ENCODE data around the gene FRAS1. TPM values are rescaled to one million over a fixed set of nuclear protein-coding genes. Genes with fewer than 3 reads are reported as not detected.

The FRAS1 gene
- total RNA-seq, 2 donors from 2014 or later, result 77.0 to 78.3 TPM

GRCh38 chr4:78446619-78447018 is 389.5 kb downstream of the FRAS1 start:
- 86 to 94% methylated on average over 5 of the region's 5 CpGs for WGBS, 2 experiments (ENCODE audit: insufficient coverage in 1 of 2, insufficient read length in 1 of 2)
- no peaks in the 10 kb centered on the region for H3K27me3 ChIP-seq (ENCODE audit: control insufficient read depth, insufficient read depth, low read length, poor library complexity, severe bottlenecking)
- Mint-ChIP-seq H3K9me3 (no peaks in the 10 kb centered on the region), H3K27me3 (ENCODE audit: insufficient read depth) (no peaks in the 10 kb centered on the region), H3K4me1 (no peaks in the 10 kb centered on the region), H3K27ac (no peak overlapping the region), H3K4me3 (no peak overlapping the region), H3K36me3 (ENCODE audit: low read depth) (peaks cover 43% of the 10 kb centered on the region)
- H3K27ac ChIP-seq (ENCODE audit: low read depth, low read length), result no peak overlapping the region
- no peak overlapping the region for H3K4me3 ChIP-seq (ENCODE audit: low read length)
- H3K9me3 ChIP-seq (ENCODE audit: control insufficient read depth, low read length), result no peaks in the 10 kb centered on the region
- peaks cover 85% of the 10 kb centered on the region for H3K36me3 ChIP-seq (ENCODE audit: control insufficient read depth, insufficient read depth, low read length)
- no peaks in the 10 kb centered on the region for H3K4me1 ChIP-seq (ENCODE audit: control insufficient read depth, insufficient read depth, low read length)
- H3K9ac ChIP-seq (ENCODE audit: extremely low read depth, low read length, poor library complexity, severe bottlenecking), result no peak overlapping the region
- DNase-seq, result no peak
- TF ChIP-seq CTCF (conservative IDR thresholded peaks at IDR 0.05), result no peak

- no peak overlapping the region for H3K4me3 ChIP-seq (ENCODE audit: low read length)
- no peak for TF ChIP-seq CTCF (conservative IDR thresholded peaks at IDR 0.05)
- peaks cover 87% of the 10 kb centered on the region for H3K36me3 ChIP-seq (ENCODE audit: control insufficient read depth, insufficient read depth, low read length)
- Mint-ChIP-seq H3K4me1 (peaks cover 10% of the 10 kb centered on the region), H3K27ac (no peak overlapping the region), H3K4me3 (no peak overlapping the region), H3K27me3 (ENCODE audit: insufficient read depth) (no peaks in the 10 kb centered on the region), H3K36me3 (ENCODE audit: low read depth) (peaks cover 73% of the 10 kb centered on the region), H3K9me3 (no peaks in the 10 kb centered on the region)
- no peak overlapping the region for H3K9ac ChIP-seq (ENCODE audit: extremely low read depth, low read length, poor library complexity, severe bottlenecking)
- H3K4me1 ChIP-seq (ENCODE audit: control insufficient read depth, insufficient read depth, low read length), result no peaks in the 10 kb centered on the region
- no peak for DNase-seq
- H3K9me3 ChIP-seq (ENCODE audit: control insufficient read depth, low read length), result no peaks in the 10 kb centered on the region
- H3K27me3 ChIP-seq (ENCODE audit: control insufficient read depth, insufficient read depth, low read length, poor library complexity, severe bottlenecking), result no peaks in the 10 kb centered on the region
- no peak overlapping the region for H3K27ac ChIP-seq (ENCODE audit: low read depth, low read length)
- WGBS, 2 experiments (ENCODE audit: insufficient coverage in 1 of 2, insufficient read length in 1 of 2), result 84 to 100% methylated on average over 2 to 3 of the region's 3 CpGs
Measured at GRCh38 chr4:78451407-78451806, 394.3 kb downstream of the FRAS1 start.

- no peak overlapping the region for H3K9ac ChIP-seq (ENCODE audit: extremely low read depth, low read length, poor library complexity, severe bottlenecking)
- peaks cover 76% of the 10 kb centered on the region for H3K36me3 ChIP-seq (ENCODE audit: control insufficient read depth, insufficient read depth, low read length)
- H3K27me3 ChIP-seq (ENCODE audit: control insufficient read depth, insufficient read depth, low read length, poor library complexity, severe bottlenecking), result peaks cover 8% of the 10 kb centered on the region
- peaks cover 3% of the 10 kb centered on the region for H3K4me1 ChIP-seq (ENCODE audit: control insufficient read depth, insufficient read depth, low read length)
- H3K36me3 Mint-ChIP-seq (ENCODE audit: low read depth), result peaks cover 79% of the 10 kb centered on the region
- no peak for DNase-seq
- WGBS, 2 experiments (ENCODE audit: insufficient coverage in 1 of 2, insufficient read length in 1 of 2), result 95 to 96% methylated on average over 2 to 3 of the region's 3 CpGs
- TF ChIP-seq CTCF (conservative IDR thresholded peaks at IDR 0.05), result no peak
- H3K27ac Mint-ChIP-seq, result no peak overlapping the region
- H3K4me1 Mint-ChIP-seq, result peaks cover 22% of the 10 kb centered on the region
- H3K27ac ChIP-seq (ENCODE audit: low read depth, low read length), result no peak overlapping the region
- no peaks in the 10 kb centered on the region for H3K9me3 Mint-ChIP-seq
- H3K4me3 ChIP-seq (ENCODE audit: low read length), result no peak overlapping the region
- no peaks in the 10 kb centered on the region for H3K27me3 Mint-ChIP-seq (ENCODE audit: insufficient read depth)
- H3K9me3 ChIP-seq (ENCODE audit: control insufficient read depth, low read length), result no peaks in the 10 kb centered on the region
- no peak overlapping the region for H3K4me3 Mint-ChIP-seq
Measured at GRCh38 chr4:78454016-78454415, 396.9 kb downstream of the FRAS1 start.
